GM18867 (cell line): ENCODE measurements around the gene ORAI2.

Experiments
- ATAC-seq: cut with Tn5 transposase; IDR thresholded peaks from one replicate; pipeline ENCODE4 v1.9.1; 2021; ENCODE audit warnings: mild to moderate bottlenecking, moderate library complexity; ENCODE audit not compliant: unreplicated experiment

ORAI2 gene

DNA sequence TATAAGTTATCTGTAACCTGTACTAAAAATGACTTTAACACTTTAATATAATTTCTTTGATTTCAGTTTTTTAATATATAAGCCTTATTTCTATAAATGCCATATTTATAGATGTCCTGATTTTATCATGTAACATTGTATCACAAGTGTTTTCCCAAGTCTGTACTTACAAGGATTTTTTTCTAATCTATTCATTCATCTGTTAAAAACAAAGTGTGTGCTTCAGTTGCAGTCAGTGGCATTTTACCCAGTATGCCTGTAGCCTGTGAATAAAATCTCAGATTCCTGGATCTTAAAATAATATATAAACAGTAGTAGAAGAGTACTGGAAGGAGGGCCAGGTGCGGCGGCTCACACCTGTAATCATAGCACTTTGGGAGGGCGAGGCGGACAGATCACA, 19.8 kb upstream of the ORAI2 start:
- ATAC-seq: no peak

DNA sequence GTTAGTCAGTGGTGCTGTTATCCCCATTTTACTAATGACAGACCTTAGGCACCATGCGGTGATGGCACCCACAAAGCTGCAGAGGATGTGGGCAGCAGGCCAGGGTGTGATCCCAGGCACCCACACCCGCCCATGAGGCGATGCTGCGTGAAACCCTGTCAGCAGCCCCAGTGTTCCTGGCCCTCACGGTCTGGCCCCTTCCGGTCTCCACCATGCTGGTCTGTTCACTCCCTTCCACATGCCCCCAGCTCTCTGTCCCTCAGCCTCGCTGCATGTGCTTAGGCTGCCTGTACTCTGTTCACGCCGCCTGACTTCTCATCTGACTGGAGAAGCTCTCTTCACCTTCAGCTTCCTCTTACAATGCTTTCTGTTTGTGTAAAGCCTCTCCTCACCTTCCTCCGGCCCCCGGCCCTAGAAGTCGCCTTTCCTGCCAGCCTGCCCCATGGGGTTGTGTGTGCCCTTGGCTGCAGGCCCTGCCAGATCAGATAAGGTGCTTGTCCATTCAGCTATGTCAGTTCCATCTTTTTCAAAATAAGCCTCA, 17.6 kb upstream of the ORAI2 start:
- peak; percentile 65 for ATAC-seq

DNA sequence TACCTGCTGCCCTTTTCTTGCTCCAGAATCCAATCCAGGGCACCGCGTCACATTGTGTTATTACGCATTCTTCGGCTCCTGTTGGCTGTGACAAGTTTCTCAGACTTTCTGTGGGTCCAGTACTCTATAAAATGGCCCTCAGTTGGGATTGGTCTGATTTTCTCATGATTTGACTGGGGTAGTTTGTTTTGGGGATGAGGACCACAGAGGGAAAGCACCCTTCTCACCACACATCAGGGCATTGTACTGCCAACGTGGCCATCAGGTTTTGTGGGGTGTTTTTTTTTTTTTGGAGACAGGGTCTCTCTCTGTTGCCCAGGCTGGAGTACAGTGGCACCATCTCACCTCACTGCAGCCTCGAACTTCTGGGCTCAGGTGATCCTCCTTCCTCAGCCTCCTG, 17.0 kb upstream of the ORAI2 start:
- ATAC-seq: no peak

DNA sequence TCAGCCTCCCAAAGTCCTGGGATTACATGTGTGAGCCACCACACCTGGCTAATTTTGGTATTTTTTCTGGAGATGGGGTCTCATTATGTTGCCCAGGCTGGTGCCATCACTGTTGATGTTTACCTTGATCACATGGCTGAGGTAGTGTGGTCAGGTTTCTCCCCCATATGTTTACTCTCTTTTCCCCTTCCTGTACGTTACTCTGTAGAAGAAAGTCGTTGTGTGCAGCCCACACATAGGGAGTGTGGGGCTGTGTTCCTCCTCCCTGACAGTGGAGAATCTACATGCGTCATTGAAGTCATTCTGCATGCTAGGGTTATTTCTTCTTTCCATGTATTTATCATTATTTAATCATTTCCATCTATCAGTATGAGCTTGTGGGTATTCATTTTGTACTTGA, 16.3 kb upstream of the ORAI2 start:
- ATAC-seq: no peak

DNA sequence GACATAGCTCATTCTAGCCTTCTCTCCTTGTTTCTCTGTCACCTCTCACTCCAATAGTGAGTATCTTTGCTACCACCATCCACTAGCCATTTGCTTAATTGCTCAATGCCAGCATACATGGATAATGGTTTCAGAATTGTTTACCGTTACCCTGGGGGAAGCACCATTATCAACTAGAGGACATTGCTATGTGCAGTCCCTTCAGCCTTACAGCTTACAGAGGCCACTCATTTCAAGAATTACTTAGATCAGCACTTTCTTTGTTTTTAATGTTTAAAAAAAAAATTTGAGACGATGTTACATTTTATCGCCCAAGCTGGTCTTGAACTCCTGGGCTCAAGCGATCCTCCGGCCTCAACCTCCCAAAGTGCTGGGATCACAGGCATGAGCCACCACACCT, 14.8 kb upstream of the ORAI2 start:
- ATAC-seq: no peak

DNA sequence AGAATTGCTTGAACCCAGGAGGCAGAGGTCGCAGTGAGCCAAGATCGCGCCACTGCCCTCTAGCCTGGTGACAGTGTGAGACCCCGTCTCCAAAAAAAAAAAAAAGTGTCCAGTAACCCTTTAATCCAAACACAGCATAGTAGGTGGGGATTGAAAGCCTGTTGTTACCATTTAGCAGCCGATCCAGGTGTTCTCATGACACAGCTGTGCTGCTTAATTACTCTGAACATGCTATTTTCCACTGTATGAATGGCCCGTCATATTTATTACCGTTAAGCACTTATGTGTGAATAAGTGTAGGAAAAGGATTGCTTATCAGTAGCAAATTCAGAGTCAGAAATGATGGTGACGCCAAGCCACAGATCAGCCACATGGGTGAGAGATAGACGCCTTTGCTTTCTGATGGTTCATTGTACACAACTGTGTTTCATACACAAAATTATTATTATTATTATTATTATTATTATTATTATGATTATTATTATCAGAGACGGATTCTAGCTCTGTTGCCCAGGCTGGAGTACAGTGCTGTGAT, 11.6 kb upstream of the ORAI2 start:
- no peak for ATAC-seq

DNA sequence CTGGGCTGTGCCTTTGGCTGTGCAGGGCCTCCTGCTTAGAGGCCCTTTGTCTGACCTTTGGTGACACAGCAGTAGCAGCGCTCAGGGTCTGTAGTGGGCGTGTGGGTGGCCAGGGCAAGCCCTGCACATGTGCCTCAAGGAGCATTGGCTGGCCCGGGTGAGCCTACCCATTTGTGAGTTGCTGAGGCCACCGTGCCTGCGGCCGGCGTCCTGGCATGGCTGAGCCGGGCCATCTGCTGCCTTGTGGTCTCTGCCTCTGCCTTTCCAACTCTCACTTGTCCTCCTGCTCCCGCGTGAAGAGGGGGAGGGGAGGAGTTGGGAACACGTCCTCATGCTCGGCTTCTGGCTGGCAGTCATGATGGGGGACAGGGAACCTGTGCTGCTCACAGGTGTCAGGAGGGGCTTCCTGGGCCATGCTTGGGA, 9.2 kb upstream of the ORAI2 start:
- no peak for ATAC-seq

DNA sequence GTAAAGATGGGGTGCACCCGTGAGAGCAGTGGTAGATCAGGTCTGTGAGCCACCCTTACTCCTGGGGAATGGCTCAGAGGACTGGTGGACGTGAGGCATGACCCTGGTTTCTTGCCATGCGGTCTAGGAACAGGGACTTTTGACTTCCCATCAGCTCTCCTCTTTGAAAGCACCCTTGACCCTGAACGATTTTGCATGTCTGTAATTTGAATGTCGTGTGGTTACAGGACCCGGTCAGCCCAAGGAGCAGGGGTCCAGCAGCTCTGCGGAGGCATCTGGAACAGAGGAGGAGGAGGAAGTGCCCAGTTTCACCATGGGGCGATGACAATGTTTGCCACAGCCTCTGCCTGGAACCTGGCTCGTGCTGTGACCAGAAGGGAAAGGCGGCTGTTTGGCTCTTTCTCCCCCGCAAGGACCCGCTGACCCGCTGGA, 8.6 kb upstream of the ORAI2 start:
- peak; percentile 24 for ATAC-seq

DNA sequence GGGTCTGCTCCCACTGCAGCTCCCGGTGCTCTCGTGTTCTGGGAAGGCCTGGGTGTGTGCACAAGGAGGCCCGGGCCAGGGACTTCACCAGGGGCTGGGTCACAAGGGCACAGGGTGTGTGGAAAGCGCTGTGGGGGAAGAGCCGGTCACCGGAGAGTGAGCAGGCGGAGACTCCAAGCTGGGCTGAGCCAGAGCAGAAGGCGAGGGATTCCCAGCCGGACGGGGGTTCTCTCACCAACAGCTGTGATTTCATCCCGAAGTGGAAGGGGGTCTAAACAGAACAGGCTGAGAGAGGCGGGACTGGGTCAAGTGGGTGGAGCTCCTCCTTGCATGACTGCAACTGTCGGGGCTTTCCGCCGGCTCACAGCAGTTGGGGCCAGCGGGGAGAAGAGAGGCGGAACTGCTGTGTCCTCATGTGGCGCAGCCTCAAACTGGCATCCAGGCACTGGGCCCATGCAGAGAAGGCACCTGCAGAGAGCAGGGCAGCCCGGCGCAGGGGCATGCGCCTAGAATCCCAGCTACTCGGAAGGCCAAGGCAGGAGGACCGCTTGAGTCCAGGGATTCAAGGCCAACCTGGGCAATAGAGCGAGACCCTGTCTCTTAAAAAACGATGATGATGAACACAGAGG, 7.6 kb upstream of the ORAI2 start:
- peak; percentile 70 for ATAC-seq

DNA sequence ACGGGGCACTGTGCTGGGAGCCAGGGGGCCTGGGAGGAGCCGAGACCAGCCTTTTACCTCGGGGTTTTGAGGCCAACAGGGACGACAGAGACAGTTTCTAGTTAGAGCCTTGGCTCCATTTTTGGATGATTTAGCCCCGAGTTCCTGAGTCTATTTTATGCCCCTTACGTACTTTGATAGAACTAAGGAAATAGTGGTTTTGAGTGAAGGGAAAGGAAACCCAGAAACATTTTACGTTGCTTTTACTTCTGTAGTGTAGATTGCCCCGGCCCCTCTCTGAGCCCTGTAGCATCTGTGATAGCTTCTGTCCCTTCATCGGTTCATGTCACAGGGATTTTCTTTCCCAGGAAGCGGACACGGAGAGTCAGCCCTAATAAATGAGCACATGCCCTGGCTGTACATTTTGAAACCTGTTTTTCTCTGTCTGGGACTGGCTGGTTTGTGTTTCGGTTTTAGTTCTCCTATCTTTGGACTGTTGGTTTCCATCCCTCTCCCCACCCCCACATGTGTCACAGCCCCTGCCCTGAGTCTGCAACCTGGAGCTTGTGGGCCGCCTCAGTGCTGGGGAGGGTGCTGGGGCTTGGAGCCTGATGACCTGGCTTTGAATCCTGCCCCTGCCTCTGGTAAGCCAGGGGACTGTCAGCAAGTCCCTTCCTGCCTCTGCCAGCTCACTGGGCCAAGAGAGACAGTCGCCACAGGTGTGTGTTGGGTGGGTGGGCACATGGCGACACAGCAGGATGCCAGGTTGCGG, 6.9 kb upstream of the ORAI2 start:
- ATAC-seq: peak; percentile 47

DNA sequence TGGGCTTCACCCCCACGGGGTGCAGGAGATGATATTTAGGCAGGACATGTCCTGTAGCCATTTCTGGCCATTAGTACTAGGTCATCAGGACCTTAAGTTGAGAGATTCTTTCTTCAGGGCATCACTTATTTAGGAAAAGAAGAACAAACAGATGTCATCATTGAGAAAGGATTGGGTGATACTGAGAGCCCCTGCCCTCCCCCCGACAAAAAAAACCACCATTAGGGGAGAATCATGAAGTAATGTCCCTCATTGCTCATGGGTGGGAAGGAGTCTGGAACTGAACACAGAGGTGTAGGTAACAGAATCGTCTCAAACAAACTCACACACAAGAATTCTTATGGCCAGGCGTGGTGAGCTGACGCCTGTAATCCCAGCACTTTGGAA, 6.4 kb upstream of the ORAI2 start:
- ATAC-seq: no peak

DNA sequence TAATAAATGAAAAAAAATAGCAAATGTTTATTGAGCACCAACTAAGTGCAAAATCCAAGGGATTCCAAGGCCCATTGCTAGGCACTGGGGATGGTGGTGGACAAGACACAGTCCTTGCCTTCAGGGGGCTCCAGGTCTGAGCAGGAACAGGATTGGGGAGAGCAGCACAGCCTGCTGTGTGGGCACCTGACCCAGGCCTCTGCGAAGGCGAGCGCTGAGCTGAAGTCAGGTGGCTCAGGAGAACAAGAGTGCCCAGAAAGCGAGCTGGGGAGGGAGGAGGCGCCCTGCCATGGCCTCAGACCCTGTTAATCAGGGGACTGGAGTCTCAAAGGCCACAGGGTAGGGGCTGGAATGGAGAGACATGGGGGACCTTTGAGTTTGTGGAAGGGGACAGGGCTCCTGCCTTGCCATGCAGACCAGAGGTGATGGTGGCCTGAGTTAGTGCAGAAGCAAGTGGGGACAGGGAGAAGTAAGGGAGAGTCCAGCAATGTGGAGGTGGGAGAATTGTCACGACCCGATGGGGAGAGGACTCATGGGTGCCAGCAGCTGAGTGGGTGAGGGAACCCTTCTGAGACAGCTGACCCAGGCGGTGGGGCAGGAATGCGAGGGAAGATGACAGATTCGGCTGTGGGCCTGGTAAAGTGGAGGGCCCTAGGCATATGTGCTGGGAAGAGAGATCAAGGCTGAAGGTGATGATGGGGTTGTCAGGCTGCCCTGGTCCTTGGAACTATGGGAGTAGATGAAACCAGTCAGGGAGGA, 4.1 kb upstream of the ORAI2 start:
- ATAC-seq: no peak

DNA sequence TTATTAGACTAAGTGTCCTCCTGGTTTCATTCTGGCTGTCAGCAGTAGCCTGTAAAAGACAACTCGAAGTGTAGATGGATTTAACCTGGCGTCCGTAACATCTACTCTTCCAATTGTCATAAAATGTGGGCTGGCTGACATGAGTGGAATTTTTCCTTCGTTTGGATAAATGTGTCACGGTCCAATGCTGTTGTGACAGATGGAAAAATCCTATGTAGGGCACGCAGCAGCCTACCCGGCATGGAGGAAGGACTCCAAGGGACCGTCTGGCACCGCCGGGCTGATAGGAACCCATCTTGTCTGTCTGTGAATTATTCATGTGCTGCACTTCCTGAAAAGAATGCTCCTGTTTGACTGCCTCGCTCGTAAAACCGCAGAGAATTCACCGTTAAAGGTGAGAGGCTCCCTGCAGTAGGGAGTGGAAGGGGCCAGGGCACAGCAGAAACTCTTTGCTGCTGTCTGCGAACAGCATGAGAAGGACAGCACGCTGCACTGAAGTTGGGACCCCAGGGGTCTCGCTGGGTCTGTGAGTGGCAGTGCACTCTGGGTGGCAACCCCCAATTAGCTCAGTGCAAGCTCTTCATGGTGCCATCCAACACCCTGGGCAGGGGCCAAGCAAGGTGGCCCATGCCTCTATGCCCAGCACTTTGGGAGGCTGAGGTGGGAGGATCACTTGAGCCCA, 1.6 kb upstream of the ORAI2 start:
- ATAC-seq: peak; percentile 29

DNA sequence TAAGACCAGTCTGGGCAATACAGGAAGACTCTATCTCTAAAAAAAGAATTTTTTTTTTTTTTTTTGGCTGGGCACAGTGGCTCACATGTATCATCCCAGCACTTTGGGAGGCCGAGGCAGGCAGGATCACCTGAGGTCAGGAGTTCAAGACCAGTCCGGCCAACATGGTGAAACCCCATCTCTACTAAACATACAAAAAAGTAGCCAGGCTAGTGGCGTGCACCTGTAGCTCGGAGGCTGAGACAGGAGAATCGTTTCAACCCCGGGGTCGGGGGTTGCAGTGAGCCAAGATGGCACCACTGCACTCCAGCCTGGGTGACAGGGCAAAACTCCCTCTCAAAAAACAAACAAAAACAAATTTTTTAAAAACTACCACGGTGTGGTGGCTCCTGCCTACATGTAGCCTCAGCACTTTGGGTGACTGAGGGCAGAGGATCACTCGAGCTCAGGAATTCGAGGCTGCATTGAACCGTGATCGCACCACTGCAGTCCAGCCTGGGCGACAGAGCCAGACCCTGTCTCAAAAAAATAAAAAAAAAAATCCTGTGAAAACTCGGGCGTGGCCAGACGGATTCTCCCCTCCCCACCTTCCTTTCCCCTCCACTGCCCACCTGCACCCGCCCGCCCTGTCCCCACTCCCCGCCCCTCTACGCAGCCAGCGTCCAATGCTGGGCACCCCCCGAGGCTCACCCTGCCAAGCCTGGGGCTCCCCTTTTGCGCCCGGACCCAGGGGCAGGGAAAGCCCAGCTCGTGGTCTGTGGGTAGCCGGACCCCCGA, 745 bp upstream of the ORAI2 start:
- ATAC-seq: peak; percentile 30

DNA sequence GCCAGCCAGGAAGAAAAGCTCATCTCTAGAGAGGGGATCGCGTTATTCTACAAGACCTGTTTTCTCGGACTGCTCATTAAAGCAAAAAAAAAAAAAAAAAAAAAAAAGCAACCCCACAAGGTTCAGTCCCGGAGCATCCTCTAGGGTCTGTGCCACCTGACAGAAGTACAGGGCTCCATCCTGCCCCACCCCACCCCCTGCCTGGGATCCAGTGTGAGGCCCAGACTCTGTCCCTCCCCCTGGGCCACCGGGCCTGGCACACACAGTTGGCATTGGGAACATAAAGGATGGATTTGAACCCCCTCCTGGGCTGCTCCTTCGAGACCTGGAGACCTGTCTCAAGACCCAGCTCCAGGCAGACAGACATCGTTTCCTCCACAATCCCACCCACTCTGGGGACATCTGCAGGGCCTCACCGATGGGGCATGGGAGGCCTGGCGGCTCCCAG, 688 bp downstream of the ORAI2 start:
- ATAC-seq: no peak

DNA sequence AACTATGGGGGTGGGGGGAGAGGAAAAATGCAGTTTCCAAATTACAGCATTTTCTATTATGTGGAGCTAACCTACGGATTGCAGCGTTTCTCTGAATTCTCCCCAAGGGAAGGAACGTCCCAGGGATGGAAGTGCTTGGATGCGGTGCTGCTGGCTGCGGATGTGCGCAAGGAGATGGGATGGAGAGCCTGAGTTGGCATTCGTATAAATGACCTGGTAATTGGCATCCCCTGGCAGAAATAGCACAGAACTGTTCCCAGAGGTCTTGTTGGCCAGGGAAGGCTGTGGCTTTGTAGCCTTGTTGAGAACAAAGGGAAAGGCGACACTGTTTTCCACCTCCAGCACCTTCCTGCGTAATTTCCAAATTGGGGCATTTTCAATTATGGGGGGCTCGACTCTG, 2.7 kb downstream of the ORAI2 start:
- no peak for ATAC-seq

DNA sequence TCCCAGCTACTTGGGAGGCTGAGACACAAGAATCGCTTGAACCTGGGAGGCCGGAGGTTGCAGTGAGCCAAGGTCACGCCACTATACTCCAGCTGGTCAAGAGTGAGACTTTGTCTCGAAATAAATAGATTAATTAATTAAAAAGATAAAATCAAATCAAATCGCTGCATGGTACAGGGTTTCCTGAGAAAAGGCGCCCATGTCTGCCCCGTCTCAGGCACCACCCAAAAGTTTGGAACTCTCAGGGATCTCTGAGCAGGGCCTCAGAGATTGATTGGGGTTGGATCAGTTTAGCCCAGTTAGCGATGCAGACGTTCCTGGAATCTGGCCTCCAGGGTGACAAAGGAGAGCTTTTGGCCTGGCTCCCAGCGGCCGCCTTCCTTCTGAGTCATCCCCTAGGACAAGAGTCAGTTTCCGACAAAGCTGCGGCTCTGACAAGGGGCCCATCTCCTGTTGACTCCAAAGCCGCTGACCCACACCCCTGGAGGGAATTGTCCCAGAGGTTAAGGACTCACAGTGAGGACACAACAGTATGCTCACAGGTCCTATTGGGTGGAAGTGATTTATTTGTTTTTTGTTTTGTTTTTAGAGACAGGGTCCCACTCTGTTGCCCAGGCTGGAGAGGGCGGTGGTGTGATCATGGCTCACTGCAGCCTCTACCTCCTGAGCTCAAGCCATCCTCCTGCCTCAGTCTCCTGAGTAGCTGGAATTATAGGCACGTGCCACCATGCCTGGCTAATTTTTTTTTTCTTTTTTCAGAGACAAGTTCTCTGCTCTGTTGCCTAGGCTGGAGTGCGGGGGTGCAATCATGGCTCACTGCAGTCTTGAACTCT, 6.8 kb downstream of the ORAI2 start:
- ATAC-seq: no peak

DNA sequence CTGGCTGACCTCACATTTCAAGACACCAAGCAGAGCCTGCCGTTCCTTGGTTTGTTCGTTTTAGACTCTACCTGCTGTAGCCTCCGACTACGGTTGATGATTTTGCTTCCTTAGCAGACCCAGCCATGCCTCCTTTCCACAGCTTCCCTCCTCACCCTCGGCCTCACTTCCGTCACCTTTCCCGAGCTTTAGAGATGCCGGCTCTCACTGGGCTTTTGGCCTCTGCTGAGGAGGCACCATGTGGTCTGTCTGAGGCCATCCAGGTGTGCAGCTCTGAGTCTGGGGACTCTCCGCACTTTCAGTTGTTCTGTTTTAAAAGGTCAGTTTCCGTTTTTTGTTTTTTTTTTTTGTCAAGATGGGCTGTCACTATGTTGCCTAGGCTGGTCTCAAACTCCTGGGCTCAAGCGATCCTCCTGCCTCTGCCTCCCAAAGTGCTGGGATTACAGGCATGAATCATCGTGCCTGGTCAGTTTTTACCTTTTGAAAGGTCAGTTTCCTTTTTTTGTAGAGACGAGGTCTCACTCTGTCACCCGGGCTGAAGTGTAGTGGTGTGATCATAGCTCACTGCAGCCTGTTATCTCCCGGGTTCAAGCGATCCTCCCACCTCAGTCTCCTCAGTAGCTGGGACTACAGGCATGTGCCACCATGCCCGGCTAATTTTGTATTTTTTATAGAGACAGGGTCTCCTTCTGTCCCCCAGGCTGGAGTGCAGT, 11.7 kb downstream of the ORAI2 start:
- ATAC-seq: peak; percentile 51

DNA sequence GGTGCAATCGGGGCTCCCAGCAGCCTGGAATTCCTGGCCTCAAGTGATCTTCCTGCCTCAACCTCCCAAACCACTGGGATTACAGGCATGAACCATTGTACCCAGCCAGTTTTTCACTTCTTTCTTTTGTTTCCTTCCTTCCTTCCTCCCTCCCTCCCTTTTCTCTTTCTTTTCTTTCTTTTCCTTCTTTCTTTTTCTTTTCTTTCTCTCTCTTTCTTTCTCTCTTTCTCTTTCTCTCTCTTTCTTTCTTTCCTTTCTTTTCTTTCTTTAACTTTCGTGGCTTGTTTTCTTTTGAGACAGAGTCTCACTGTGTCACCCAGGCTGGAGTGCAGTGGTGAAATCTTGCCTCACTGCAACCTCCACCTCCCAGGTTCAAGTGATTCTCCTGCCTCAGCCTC, 12.3 kb downstream of the ORAI2 start:
- ATAC-seq: no peak
